Endothelial cell (in vitro differentiated cells): ENCODE data around the gene TPT1. TPM values are rescaled to one million over a fixed set of nuclear protein-coding genes. Genes with fewer than 3 reads are reported as not detected.

Source experiments
- DNase-seq: peaks from one replicate; pipeline ENCODE4 v3.0.0; 2021; ENCODE audit warnings: low spot score
- H3K27ac Mint-ChIP-seq: one replicate; pipeline ENCODE4 v1.8.0; 2021; ENCODE audit warnings: mixed read lengths, inconsistent platforms; ENCODE audit not compliant: unreplicated experiment
- H3K27me3 Mint-ChIP-seq: one replicate; pipeline ENCODE4 v1.8.0; 2021; ENCODE audit warnings: mild to moderate bottlenecking, moderate library complexity, mixed read lengths, inconsistent platforms; ENCODE audit not compliant: unreplicated experiment
- H3K36me3 Mint-ChIP-seq: one replicate; pipeline ENCODE4 v1.8.0; 2021; ENCODE audit warnings: mild to moderate bottlenecking, low read depth, mixed read lengths, inconsistent platforms; ENCODE audit not compliant: unreplicated experiment
- H3K4me1 Mint-ChIP-seq: one replicate; pipeline ENCODE4 v1.8.0; 2021; ENCODE audit warnings: mild to moderate bottlenecking, mixed read lengths, inconsistent platforms; ENCODE audit not compliant: unreplicated experiment
- H3K4me3 Mint-ChIP-seq: one replicate; pipeline ENCODE4 v1.8.0; 2021; ENCODE audit warnings: mild to moderate bottlenecking, mixed read lengths, inconsistent platforms; ENCODE audit not compliant: unreplicated experiment
- H3K9me3 Mint-ChIP-seq: one replicate; pipeline ENCODE4 v1.8.0; 2021; ENCODE audit warnings: mixed read lengths, inconsistent platforms; ENCODE audit not compliant: unreplicated experiment
- CTCF ChIP-seq: fragments of 200-600 bp; sonication (generic); IDR thresholded peaks from one replicate; pipeline ENCODE4 v1.5.0; 2021; ENCODE audit warnings: antibody characterized with exemption; ENCODE audit not compliant: unreplicated experiment
- total RNA-seq: library from RNA; stranded (reverse); fragmentation: NEBNext Ultra II Directional; extraction: Animal tissue kit (Norgen Biotek cat#: 25700); gene quantifications from one replicate; pipeline ENCODE4 v1.2.1, GENCODE V29; 2021; ENCODE audit not compliant: unreplicated experiment

TPT1 gene
- total RNA-seq, 1 donor from 2014 or later: 7,126 TPM

GRCh38 chr13:45305079-45305478, 35.9 kb downstream of the TPT1 start:
- H3K9me3 Mint-ChIP-seq: no peaks in the 10 kb centered on the region
- DNase-seq: no peak
- no peak overlapping the region for H3K4me3 Mint-ChIP-seq
- H3K4me1 Mint-ChIP-seq: peaks cover 4% of the 10 kb centered on the region
- no peaks in the 10 kb centered on the region for H3K36me3 Mint-ChIP-seq
- no peak for TF ChIP-seq CTCF
- peaks cover 2% of the 10 kb centered on the region for H3K27me3 Mint-ChIP-seq
- no peak overlapping the region for H3K27ac Mint-ChIP-seq

- TF ChIP-seq CTCF: no peak
- Mint-ChIP-seq H3K4me3 (no peak overlapping the region), H3K4me1 (no peaks in the 10 kb centered on the region), H3K27ac (no peak overlapping the region), H3K36me3 (no peaks in the 10 kb centered on the region), H3K27me3 (peaks cover 2% of the 10 kb centered on the region), H3K9me3 (no peaks in the 10 kb centered on the region)
- DNase-seq: no peak
Measured at GRCh38 chr13:45303866-45304265, 37.1 kb downstream of the TPT1 start.

- no peaks in the 10 kb centered on the region for H3K4me1 Mint-ChIP-seq
- no peaks in the 10 kb centered on the region for H3K36me3 Mint-ChIP-seq
- no peak for DNase-seq
- H3K27me3 Mint-ChIP-seq: peaks cover 3% of the 10 kb centered on the region
- no peaks in the 10 kb centered on the region for H3K9me3 Mint-ChIP-seq
- H3K4me3 Mint-ChIP-seq: no peak overlapping the region
- no peak overlapping the region for H3K27ac Mint-ChIP-seq
- no peak for TF ChIP-seq CTCF
Measured at GRCh38 chr13:45303026-45303425, 38.0 kb downstream of the TPT1 start.

GRCh38 chr13:45302507-45302906, 38.5 kb downstream of the TPT1 start:
- no peaks in the 10 kb centered on the region for H3K9me3 Mint-ChIP-seq
- H3K4me1 Mint-ChIP-seq: no peaks in the 10 kb centered on the region
- DNase-seq: no peak
- H3K4me3 Mint-ChIP-seq: no peak overlapping the region
- H3K27ac Mint-ChIP-seq: no peak overlapping the region
- H3K36me3 Mint-ChIP-seq: no peaks in the 10 kb centered on the region
- no peak for TF ChIP-seq CTCF
- H3K27me3 Mint-ChIP-seq: peaks cover 6% of the 10 kb centered on the region

GRCh38 chr13:45301263-45301662, 39.7 kb downstream of the TPT1 start:
- TF ChIP-seq CTCF: no peak
- Mint-ChIP-seq H3K27ac (no peak overlapping the region), H3K4me1 (peaks cover 5% of the 10 kb centered on the region), H3K4me3 (no peak overlapping the region), H3K36me3 (no peaks in the 10 kb centered on the region), H3K27me3 (peaks cover 7% of the 10 kb centered on the region), H3K9me3 (no peaks in the 10 kb centered on the region)
- DNase-seq: no peak
